Stimulated activated CD4-positive, alpha-beta T cell treated with anti-CD3 and anti-CD28 coated beads, Interleukin-1b, Interleukin-23, amount 100 ng/mL, for 4 hours (primary cell): ENCODE results near the gene ARF6.

Experiments used
- DNase-seq, 2 donors: peaks; one replicate each; pipeline ENCODE4 v3.0.0-alpha.2; 2020; ENCODE audit warnings: low read depth in 2 of 2

Gene ARF6

GRCh38 chr14:49940808-49941421, 48.0 kb downstream of the ARF6 start:
- no peak for DNase-seq

GRCh38 chr14:49942090-49942489, 49.2 kb downstream of the ARF6 start:
- no peak for DNase-seq

GRCh38 chr14:49944501-49944900, 51.6 kb downstream of the ARF6 start:
- no peak for DNase-seq

GRCh38 chr14:49945448-49946319, 52.8 kb downstream of the ARF6 start:
- no peak for DNase-seq
